Measurements from ENCODE around the gene LIMCH1.

DNA sequence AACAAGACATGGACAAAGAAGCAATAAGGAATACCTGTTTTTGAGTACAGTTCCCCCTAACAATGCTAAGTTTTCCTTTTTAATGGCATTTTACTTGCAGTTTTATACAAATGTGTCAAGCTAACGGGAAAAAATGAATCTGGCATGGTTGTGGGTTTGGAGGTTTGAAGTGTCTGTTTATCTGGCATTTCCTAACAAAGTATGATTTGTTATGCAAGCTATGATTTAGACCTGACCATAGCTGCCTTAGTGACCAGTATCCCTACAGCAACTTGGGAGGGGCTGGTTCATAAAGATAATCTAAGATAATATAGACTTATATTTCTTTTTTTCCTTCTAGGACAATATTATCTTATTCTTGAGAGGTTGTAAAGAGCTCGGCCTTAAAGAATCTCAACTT is 60.6 kb downstream of the LIMCH1 start:
- TF ChIP-seq, protein P1, sequence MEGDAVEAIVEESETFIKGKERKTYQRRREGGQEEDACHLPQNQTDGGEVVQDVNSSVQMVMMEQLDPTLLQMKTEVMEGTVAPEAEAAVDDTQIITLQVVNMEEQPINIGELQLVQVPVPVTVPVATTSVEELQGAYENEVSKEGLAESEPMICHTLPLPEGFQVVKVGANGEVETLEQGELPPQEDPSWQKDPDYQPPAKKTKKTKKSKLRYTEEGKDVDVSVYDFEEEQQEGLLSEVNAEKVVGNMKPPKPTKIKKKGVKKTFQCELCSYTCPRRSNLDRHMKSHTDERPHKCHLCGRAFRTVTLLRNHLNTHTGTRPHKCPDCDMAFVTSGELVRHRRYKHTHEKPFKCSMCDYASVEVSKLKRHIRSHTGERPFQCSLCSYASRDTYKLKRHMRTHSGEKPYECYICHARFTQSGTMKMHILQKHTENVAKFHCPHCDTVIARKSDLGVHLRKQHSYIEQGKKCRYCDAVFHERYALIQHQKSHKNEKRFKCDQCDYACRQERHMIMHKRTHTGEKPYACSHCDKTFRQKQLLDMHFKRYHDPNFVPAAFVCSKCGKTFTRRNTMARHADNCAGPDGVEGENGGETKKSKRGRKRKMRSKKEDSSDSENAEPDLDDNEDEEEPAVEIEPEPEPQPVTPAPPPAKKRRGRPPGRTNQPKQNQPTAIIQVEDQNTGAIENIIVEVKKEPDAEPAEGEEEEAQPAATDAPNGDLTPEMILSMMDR (conservative IDR thresholded peaks at IDR 0.05; ENCODE audit: low read depth, low read length), result no peak
- TF ChIP-seq EZH2phosphoT487 (IDR thresholded peaks at IDR 0.05; ENCODE audit: borderline replicate concordance, low read length), result no peak
- TF ChIP-seq EZH2 (IDR thresholded peaks at IDR 0.05; ENCODE audit: low read length, unreplicated experiment), result no peak

Data from PC-3 (cell line).